ENCODE data around the gene VMP1.

DNA sequence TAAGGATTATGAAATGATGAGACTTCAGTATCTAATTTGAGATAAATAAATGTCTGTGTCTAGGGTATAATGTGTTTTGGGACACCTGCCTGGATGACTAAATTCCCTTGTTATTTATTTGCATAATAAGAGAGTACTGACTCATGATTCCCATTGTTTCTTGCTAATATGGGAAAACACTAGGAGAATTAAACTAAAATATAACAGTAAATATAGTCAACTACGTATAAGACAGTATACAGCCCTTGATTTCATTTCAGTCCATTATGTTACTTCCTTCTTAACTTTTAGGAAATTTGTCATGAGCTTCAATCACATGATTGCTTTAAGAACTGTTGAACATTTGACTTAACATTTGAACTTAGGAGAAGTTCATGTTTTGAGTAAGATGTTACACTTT lies 62.4 kb downstream of the VMP1 start:
- TF ChIP-seq, protein P1, sequence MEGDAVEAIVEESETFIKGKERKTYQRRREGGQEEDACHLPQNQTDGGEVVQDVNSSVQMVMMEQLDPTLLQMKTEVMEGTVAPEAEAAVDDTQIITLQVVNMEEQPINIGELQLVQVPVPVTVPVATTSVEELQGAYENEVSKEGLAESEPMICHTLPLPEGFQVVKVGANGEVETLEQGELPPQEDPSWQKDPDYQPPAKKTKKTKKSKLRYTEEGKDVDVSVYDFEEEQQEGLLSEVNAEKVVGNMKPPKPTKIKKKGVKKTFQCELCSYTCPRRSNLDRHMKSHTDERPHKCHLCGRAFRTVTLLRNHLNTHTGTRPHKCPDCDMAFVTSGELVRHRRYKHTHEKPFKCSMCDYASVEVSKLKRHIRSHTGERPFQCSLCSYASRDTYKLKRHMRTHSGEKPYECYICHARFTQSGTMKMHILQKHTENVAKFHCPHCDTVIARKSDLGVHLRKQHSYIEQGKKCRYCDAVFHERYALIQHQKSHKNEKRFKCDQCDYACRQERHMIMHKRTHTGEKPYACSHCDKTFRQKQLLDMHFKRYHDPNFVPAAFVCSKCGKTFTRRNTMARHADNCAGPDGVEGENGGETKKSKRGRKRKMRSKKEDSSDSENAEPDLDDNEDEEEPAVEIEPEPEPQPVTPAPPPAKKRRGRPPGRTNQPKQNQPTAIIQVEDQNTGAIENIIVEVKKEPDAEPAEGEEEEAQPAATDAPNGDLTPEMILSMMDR (conservative IDR thresholded peaks at IDR 0.05; ENCODE audit: low read length), result no peak
- no peak for TF ChIP-seq EZH2phosphoT487 (IDR thresholded peaks at IDR 0.05; ENCODE audit: borderline replicate concordance, low read depth, low read length)

All from OCI-LY7 (cell line).